Body of pancreas (tissue), 4 donors: ENCODE results near the gene NCBP1.

Experiments
- CTCF ChIP-seq, 7 experiments: fragments of 450-650 bp in 4 of 7; fragments of 200-600 bp in 3 of 7; sonication (generic) in 3 of 7; IDR thresholded peaks; one replicate each; pipeline ENCODE4 v1.5.1; 2016 to 2019; ENCODE audit warnings: antibody characterized with exemption in 7 of 7
- POLR2A ChIP-seq, 3 donors: fragments of 450-650 bp; IDR thresholded peaks; one replicate each; pipeline ENCODE4 v1.6.1; 2016; ENCODE audit warnings: antibody characterized with exemption in 3 of 3, mild to moderate bottlenecking in 2 of 3

- TF ChIP-seq POLR2A (IDR thresholded peaks at IDR 0.05), result no peak
- TF ChIP-seq CTCF (IDR thresholded peaks at IDR 0.05), result no peak
Observed at GRCh38 chr9:97601228-97601898, 32.3 kb upstream of the NCBP1 start.
